SH-SY5Y (cell line): ENCODE results near the gene APOBEC4.

Experiments
- GATA2 ChIP-seq: IDR thresholded peaks from 2 replicates; pipeline ENCODE4 v1.6.1; 2011; ENCODE audit warnings: mild to moderate bottlenecking, low read depth, low read length
- GATA3 ChIP-seq: IDR thresholded peaks from 2 replicates; pipeline ENCODE4 v1.6.1; 2011; ENCODE audit warnings: low read depth, mild to moderate bottlenecking, low read length, moderate library complexity

- TF ChIP-seq GATA2 (no peak), GATA3 (no peak)
Observed at GRCh38 chr1:183697814-183698590, 44.9 kb upstream of the APOBEC4 start.
